ENCODE results near the gene CCDC127.

Gene CCDC127

DNA sequence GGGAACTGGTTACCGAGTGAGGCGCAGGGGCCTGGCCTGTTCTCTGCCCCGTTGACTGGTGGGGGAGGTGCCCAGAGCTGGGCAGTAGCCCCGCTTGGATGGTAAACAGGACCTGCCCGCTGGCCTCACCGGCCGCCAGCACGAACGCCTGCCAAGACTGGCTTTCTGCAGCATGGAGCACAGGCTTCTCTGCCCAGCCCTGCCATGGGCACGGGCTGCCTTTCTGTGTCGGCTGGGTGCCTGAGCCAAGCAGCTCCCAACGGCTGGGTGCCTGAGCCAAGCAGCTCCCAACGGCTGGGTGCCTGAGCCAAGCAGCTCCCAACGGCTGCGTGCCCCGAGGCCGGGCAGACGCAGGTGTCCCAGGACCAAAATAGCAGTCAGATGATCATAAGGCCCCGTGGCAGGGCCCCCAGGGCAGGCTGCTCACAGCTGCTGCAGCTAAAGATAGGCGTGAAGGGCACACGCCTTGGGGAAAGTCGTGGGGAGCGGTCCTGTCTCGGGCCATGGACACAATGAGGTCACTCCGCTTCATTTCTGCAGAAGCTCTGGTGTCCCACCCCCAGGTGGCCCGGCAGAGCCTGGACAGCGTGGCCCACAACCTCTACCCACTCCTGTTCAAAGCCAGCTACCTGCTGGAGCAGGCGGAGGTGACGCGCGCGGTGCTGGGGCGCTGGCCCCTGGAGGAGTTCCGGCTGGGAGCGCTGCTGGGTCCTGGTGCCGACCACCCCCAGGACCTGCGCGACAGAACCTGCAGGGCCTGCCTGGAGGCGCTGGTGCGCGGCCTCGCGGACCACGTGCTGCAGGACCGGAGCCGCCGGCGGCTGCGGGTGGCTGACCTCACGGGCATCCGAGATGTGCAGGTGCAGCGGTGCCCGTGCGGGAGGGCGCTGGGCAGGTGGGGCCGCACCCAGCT is 26.7 kb downstream of the CCDC127 start, which contains the start of gene LRRC14B:
TSS of gene LRRC14B (plus strand) at position 460 of the 913 bp plus-strand sequence. CDS start at position 504, 44 bp downstream.
- peak in 36 of 56 donors; percentile 11 to 72 (median 46) for DNase-seq

- no peak for DNase-seq
These were observed 27.5 kb downstream of the CCDC127 start for GRCh38 chr5:190366-191035.

GRCh38 chr5:189976-190365 is 28.0 kb downstream of the CCDC127 start:
- no peak for DNase-seq

DNA sequence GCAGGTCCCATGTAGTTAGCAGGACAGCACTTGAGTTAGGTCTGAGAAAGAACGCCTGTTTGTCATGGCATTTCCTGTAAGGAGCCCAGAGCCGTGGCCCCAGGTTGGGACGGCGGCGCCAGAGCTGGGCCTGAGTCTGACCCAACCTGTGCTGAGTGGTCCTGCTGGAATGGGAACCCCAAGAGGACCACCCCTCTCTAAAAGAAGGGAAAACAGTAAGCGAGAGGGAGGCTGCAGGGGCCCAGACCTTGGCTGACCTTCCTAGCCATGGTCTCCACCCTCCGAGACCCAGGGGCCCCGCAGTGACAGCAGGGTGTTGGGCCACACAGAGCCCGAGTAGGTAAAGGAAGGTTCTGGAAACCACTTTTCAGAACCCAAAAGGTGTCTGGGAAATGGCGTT is 28.5 kb downstream of the CCDC127 start:
- no peak for DNase-seq

DNA sequence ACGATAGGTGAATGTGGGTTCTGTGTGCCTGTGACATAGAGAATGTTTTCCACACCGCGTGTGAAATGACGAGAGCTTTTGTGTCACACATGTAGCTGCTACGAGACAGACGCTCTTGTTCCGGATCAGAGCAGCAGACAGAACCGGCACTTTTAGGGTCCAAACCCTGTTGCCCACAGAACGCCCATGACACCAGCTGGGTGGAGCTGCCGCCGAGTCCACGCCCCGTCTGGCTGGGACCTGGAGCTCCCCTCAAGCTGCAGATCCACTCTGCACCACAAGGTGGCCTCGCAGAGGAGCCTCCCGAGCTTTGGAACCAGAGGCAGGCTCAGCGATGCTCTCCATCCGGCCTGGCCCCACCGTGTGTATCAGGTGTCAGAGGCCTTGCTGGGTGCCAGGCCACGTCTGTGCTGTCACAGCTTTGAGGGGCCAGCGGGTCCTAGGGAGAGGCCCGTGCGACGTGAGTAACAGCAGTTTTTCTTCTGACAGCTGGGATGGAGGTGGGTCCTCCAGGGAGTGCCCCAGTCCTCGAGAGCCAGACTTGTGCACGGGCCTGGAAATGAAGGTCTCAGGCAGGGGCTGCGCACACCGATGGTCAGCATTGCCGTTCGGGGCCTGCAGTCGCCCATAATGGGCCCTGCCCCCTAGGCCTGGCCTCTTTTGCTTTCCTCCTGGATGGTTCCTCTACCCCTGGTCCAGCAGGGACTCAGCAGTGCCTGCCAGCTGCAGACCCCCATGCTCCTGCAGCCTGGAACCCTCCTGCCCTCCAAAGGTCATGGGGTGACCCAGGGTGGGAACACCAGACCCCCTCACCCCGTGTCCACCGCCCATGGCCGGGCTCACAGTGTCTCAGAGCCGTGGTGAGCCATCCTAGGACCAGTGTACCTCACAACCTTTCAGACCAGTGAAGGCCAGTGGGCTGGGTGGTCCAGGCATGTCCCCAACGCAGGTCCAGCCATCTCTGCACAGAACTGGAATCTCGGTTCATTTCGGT is 29.2 kb downstream of the CCDC127 start:
- peak in 53 of 56 donors; percentile 8 to 88 (median 63) for DNase-seq

- DNase-seq, result no peak
These were observed 30.1 kb downstream of the CCDC127 start for GRCh38 chr5:187617-188451.

DNA sequence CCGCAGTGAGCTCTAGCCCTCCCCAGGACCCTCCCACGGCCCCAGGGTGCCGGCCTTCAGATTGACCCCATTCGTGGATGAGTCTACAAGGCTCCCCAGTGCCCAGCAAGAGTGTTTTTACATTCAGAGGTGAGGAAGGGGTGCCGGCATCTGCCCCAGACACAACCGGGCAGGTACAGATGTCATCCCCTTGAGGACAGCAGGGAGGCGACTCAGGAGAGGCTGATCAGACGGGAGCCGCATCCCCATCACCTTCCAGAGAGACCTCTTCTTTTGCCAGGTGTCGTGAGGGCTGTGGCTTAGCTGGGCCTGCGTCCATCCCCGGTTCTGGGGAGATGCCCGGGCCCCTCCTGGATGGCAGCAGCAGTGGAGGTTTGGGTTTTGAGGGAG is 30.9 kb downstream of the CCDC127 start:
- DNase-seq, result no peak

- DNase-seq, result no peak
These were observed 31.6 kb downstream of the CCDC127 start for GRCh38 chr5:186091-187041.

DNA sequence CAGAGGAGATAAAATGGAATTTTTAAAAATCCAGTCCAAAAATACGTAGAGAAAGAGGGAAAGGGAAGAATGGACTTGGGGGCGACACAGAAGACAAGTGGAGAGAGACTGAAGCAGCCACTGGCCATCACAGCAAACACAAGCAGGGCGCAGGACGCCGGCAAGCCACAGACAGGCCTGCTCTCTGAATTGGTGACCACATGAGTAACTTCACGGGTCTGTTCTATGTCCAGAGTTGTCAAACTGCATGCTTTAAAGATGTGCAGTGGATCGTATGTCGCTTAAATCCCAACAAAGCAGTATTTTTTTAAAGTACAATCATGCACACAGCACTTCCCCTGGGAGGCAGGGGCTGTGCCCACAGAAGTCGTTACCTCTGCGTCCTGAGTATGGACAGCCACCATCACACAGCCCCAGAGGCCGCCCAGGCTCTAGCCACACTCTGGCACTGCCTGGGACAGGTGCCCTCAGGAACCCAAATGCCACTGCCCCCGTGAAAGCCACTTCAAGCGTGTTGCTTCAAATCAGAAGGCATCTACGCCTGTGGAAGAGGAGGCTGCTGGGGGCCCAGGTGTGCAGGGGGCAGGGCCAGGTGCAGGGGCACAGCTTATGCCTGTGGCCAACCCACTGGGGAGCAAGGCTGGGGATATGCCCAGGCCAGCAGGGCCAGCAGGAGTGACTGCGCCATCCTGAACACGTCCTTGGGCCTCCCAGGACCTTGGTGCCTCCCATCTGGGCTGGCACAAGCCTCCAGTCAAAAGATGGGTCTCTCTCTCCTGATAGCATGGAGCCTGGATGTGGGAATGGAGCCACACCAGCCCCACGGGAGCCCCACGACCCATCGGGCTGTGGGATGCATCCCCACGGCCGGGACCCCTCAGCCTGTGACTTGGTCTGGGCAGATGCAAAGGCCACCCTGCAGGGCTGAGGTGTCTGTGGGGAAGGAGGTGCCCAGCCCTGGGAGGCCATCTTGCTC is 32.6 kb downstream of the CCDC127 start:
- DNase-seq, result no peak

DNA sequence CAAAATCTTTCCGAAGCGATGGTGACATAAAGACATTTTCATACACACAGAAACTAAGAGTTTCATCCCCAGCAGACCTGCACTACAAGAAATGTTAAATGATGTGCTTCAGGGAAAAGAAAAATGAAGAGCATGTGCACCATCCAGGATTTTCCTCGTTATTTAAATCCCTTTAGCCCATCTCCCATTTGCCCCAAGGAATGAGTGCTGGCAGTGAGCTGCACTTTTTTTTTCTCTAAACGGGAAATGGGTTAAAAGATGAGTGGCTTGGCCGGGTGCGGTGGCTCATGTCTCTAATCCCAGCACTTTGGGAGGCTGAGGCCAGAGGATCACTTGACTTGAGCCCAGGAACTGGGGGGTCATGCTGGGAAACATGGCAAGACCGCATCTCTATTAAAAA is 33.5 kb downstream of the CCDC127 start:
- DNase-seq, result no peak

GRCh38 chr5:182126-182525 is 35.8 kb downstream of the CCDC127 start:
- no peak for DNase-seq

- no peak for DNase-seq
These were observed 36.4 kb downstream of the CCDC127 start for GRCh38 chr5:181566-181965.

DNA sequence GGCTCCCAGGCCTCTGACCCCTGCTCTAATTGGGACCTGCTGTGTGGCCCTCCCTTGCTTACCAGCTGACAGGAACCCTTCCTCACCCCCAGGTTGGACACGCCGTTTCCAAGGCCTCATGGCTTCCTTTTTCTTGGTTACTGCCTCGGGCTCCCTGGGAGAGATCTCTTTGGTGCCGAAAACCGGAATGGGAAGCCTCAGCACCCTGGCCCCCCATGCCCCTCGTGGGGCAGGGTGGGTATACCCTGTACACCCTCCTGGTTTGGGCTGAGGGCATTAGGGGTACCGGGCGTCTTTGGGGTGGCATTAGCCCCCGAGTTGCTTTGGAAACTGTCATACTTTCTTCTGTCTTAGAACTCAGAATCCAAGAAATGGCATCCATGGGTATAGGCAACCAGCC is 36.8 kb downstream of the CCDC127 start:
- no peak for DNase-seq

- DNase-seq, result no peak
These were observed 37.6 kb downstream of the CCDC127 start for GRCh38 chr5:180286-180918.

DNA sequence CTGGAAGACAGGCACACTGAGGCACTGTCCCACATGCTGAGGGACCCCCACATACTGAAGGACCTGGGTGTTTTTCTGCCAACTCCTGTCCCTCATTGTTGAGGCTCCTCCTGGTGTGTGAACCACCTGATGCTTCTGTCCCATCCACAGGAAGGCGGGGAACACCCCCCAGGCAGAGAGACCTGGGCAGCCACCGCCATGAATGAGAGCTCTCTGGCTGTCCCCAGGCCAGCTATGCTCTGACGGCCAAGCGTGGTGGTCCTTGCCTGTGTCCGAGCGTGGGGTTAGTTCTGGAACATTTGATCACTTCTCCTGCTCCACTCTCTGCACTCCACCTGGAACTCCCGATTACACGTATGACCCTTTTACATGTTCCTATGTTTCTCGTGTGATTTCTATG is 38.6 kb downstream of the CCDC127 start:
- DNase-seq, result no peak

DNA sequence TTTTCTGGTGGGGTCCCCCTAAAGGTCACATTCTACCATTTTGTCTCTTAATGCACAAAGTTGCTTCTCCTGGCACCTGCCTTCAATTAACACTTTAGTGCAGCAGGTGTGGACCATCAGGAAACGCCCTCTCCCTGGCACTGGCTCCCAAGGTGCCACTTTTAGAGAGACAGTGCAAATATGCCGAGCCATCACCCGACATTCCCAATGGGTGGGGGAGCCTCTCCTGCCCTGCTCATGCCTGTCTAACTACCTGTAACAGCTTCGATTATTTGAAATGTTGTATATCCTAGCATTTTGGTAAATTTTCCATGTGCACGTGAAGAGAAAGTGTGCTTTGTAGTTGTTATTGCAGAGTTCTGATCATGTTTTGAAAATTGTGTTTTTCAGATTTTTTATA is 39.8 kb downstream of the CCDC127 start:
- DNase-seq, result no peak

DNA sequence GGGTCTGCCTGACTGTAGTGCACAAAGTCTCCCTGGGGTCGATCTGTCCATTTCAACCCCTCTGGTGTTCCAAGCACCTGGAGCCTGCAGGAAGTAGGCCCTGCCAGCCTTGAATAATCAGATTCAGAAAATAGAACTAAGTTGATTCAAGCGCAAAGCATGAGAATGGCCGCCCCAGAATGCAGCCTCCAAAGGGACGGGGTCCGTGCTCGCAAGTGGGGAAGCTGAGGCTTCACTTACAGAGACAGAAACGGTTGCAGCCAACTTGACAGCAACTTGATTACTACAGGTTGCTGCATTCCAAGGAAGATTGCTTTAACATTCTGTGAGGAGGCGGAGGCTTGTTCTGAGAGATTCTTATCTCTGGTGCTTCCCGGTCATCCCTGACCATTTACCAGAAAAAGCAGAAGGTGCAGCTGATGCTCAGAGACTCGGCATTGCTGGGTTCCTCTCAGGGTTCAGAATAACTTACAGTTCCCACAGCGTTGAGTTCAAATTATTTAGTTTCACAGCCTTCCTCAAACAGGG is 41.6 kb downstream of the CCDC127 start:
- no peak for DNase-seq

All from nucleus accumbens (tissue), 56 donors.